GM18505 (cell line): ENCODE results near the gene C1orf226.

Source experiments
- ATAC-seq: cut with Tn5 transposase; IDR thresholded peaks from one replicate; pipeline ENCODE4 v1.9.1; 2021; ENCODE audit not compliant: unreplicated experiment
- POLR2A ChIP-seq: IDR thresholded peaks from 4 replicates; pipeline ENCODE4 v1.6.1; 2011; ENCODE audit warnings: borderline replicate concordance; ENCODE audit not compliant: insufficient read depth, insufficient read length; ENCODE audit errors: extremely low read depth

C1orf226 gene

GRCh38 chr1:162370161-162370560, 11.4 kb upstream of the C1orf226 start:
- no peak for TF ChIP-seq POLR2A
- no peak for ATAC-seq

GRCh38 chr1:162370721-162371120, 10.8 kb upstream of the C1orf226 start:
- ATAC-seq: no peak
- no peak for TF ChIP-seq POLR2A

- no peak for ATAC-seq
- no peak for TF ChIP-seq POLR2A
These were observed 9.9 kb upstream of the C1orf226 start for GRCh38 chr1:162371611-162372010.

- no peak for TF ChIP-seq POLR2A
- ATAC-seq: no peak
These were observed 9.1 kb upstream of the C1orf226 start for GRCh38 chr1:162372159-162373071.

GRCh38 chr1:162373072-162373427, 8.5 kb upstream of the C1orf226 start:
- no peak for ATAC-seq
- no peak for TF ChIP-seq POLR2A

- TF ChIP-seq POLR2A: no peak
- no peak for ATAC-seq
These were observed 7.8 kb upstream of the C1orf226 start for GRCh38 chr1:162373541-162374260.

- TF ChIP-seq POLR2A: no peak
- ATAC-seq: no peak
These were observed 7.1 kb upstream of the C1orf226 start for GRCh38 chr1:162374406-162374805.

GRCh38 chr1:162375463-162375862, 6.1 kb upstream of the C1orf226 start:
- no peak for TF ChIP-seq POLR2A
- no peak for ATAC-seq

GRCh38 chr1:162376691-162377090, 4.8 kb upstream of the C1orf226 start, which contains the start of gene SPATA46:
Gene SPATA46, minus strand, starts transcription at chr1:162376854. Its CDS starts 64 bp downstream, at chr1:162376790.
- TF ChIP-seq POLR2A: no peak
- ATAC-seq: no peak

GRCh38 chr1:162380061-162380846, 1.3 kb upstream of the C1orf226 start:
- no peak for ATAC-seq

GRCh38 chr1:162381941-162382750, 618 bp downstream of the C1orf226 start:
- ATAC-seq: no peak
- no peak for TF ChIP-seq POLR2A

More at GRCh38 chr1:162380061-162380846, 1.3 kb upstream of the C1orf226 start:
- no peak for TF ChIP-seq POLR2A

GRCh38 chr1:162383091-162383490, 1.6 kb downstream of the C1orf226 start:
- ATAC-seq: no peak
- TF ChIP-seq POLR2A: no peak
